GM06990 (cell line): ENCODE data around the gene SLC25A44.

Experiments used
- DNase-seq: peaks from one replicate; pipeline ENCODE4 v3.0.0-alpha.2; 2011; ENCODE audit not compliant: insufficient read length; ENCODE audit errors: extremely low read depth
- H3K27me3 ChIP-seq: replicated peaks from 2 replicates; pipeline ENCODE4 v1.6.0; 2011; ENCODE audit warnings: low read length; ENCODE audit not compliant: control insufficient read depth, insufficient read depth
- H3K36me3 ChIP-seq: 2 replicates; pipeline ENCODE4 v1.5.1; 2011; ENCODE audit warnings: low read length; ENCODE audit not compliant: control insufficient read depth, insufficient read depth
- H3K4me3 ChIP-seq: replicated peaks from 2 replicates; pipeline ENCODE4 v1.5.1; 2011; ENCODE audit warnings: low read depth, mild to moderate bottlenecking, control low read depth, low read length
- CTCF ChIP-seq: IDR thresholded peaks from 2 replicates; pipeline ENCODE4 v1.5.1; 2011; ENCODE audit warnings: low read length, control low read depth, mild to moderate bottlenecking, inconsistent platforms; ENCODE audit not compliant: insufficient read depth, poor library complexity, severe bottlenecking

SLC25A44 gene

GRCh38 chr1:156148216-156148615 lies 45.7 kb upstream of the SLC25A44 start:
- Histone ChIP-seq H3K36me3 (no peaks in the 10 kb centered on the region), H3K4me3 (no peak overlapping the region), H3K27me3 (no peaks in the 10 kb centered on the region)
- DNase-seq = peak; percentile 63
- TF ChIP-seq CTCF = no peak

- Histone ChIP-seq H3K4me3 (peak overlapping the region; percentile 65), H3K27me3 (no peaks in the 10 kb centered on the region), H3K36me3 (no peaks in the 10 kb centered on the region)
- no peak for TF ChIP-seq CTCF
- peak; percentile 82 for DNase-seq
Measured at GRCh38 chr1:156149374-156150332, 44.3 kb upstream of the SLC25A44 start.

- Histone ChIP-seq H3K4me3 (peak overlapping the region; percentile 65), H3K36me3 (no peaks in the 10 kb centered on the region), H3K27me3 (no peaks in the 10 kb centered on the region)
- no peak for DNase-seq
- TF ChIP-seq CTCF = no peak
Measured at GRCh38 chr1:156150333-156151011, 43.4 kb upstream of the SLC25A44 start.

GRCh38 chr1:156151093-156151688 lies 42.7 kb upstream of the SLC25A44 start:
- TF ChIP-seq CTCF = no peak
- peak overlapping the region; percentile 65; the same call in 1 of the 2 replicates for H3K4me3 ChIP-seq
- no peaks in the 10 kb centered on the region for H3K36me3 ChIP-seq
- peak; percentile 60 for DNase-seq
- H3K27me3 ChIP-seq = no peaks in the 10 kb centered on the region

- Histone ChIP-seq H3K27me3 (no peaks in the 10 kb centered on the region), H3K4me3 (no peak overlapping the region), H3K36me3 (no peaks in the 10 kb centered on the region; the same call in 1 of the 2 replicates)
- no peak for DNase-seq
- TF ChIP-seq CTCF = no peak
Measured at GRCh38 chr1:156152628-156153027, 41.3 kb upstream of the SLC25A44 start.
